WTC11 (cell line): ENCODE measurements around the gene PRR30. TPM values are rescaled to one million over a fixed set of nuclear protein-coding genes. Genes with fewer than 3 reads are reported as not detected.

Source experiments
- ATAC-seq: fragments of 200-7000 bp; cut with Tn5 transposase; 2 replicates; pipeline ENCODE4 v1.10.0; 2021; ENCODE audit warnings: mild to moderate bottlenecking, moderate library complexity
- CTCF ChIA-PET: fragments of 300-600 bp; sonication (Branson Sonifier 250); formaldehyde crosslinking; loops from one replicate; lab custom pipeline; 2021; ENCODE audit warnings: antibody characterized with exemption; lab: Charles Lee
- POLR2A ChIA-PET: fragments of 350-600 bp; sonication (Branson Sonifier 250); formaldehyde crosslinking; loops from one replicate; lab custom pipeline; 2021; ENCODE audit warnings: antibody characterized with exemption; lab: Charles Lee
- DNase-seq: peaks from one replicate; pipeline ENCODE4 v3.0.0; 2021; ENCODE audit warnings: low spot score
- H3K27ac Mint-ChIP-seq: 2 replicates; pipeline ENCODE4 v1.8.0; 2021; ENCODE audit warnings: mixed read lengths
- H3K27me3 Mint-ChIP-seq: 2 replicates; pipeline ENCODE4 v1.8.0; 2021; ENCODE audit warnings: low read depth, mild to moderate bottlenecking, moderate library complexity, mixed read lengths
- H3K36me3 Mint-ChIP-seq: 2 replicates; pipeline ENCODE4 v1.8.0; 2021; ENCODE audit warnings: mixed read lengths
- H3K4me1 Mint-ChIP-seq: 2 replicates; pipeline ENCODE4 v1.8.0; 2022; ENCODE audit warnings: mixed read lengths
- H3K4me3 Mint-ChIP-seq: 2 replicates; pipeline ENCODE4 v1.8.0; 2021; ENCODE audit warnings: mild to moderate bottlenecking, moderate library complexity, mixed read lengths
- H3K9me3 Mint-ChIP-seq: 2 replicates; pipeline ENCODE4 v1.8.0; 2021; ENCODE audit warnings: mixed read lengths
- CREB1 ChIP-seq: sonication (generic); formaldehyde crosslinking; IDR thresholded peaks from 2 replicates; pipeline ENCODE4 v1.8.0; 2023; ENCODE audit warnings: mild to moderate bottlenecking, missing genetic modification reagents
- FOXJ3 ChIP-seq: sonication (generic); formaldehyde crosslinking; IDR thresholded peaks from 2 replicates; pipeline ENCODE4 v1.9.0; 2021; ENCODE audit warnings: missing genetic modification reagents, mild to moderate bottlenecking, borderline replicate concordance
- IRF2 ChIP-seq: sonication (generic); formaldehyde crosslinking; IDR thresholded peaks from 2 replicates; pipeline ENCODE4 v1.8.0; 2022; ENCODE audit warnings: low read depth, missing genetic modification reagents, borderline replicate concordance
- JUN ChIP-seq: sonication (generic); formaldehyde crosslinking; IDR thresholded peaks from 2 replicates; pipeline ENCODE4 v1.8.0; 2023; ENCODE audit warnings: mild to moderate bottlenecking, missing genetic modification reagents
- PRRX2 ChIP-seq: fragments of 250-450 bp; sonication (Bioruptor Pico); IDR thresholded peaks from 2 replicates; pipeline ENCODE4 v1.8.0; 2021; ENCODE audit warnings: mild to moderate bottlenecking
- RORB ChIP-seq: fragments of 250-450 bp; sonication (Bioruptor Pico); IDR thresholded peaks from 2 replicates; pipeline ENCODE4 v1.9.0; 2021; ENCODE audit warnings: mild to moderate bottlenecking
- SMAD3 ChIP-seq: sonication (generic); formaldehyde crosslinking; IDR thresholded peaks from 2 replicates; pipeline ENCODE4 v1.8.0; 2022; ENCODE audit warnings: missing genetic modification reagents, mild to moderate bottlenecking, borderline replicate concordance
- TCF7 ChIP-seq: sonication (generic); formaldehyde crosslinking; IDR thresholded peaks from 2 replicates; pipeline ENCODE4 v1.8.0; 2022; ENCODE audit warnings: mild to moderate bottlenecking, low read depth, missing genetic modification reagents, moderate library complexity
- TEAD1 ChIP-seq: sonication (generic); formaldehyde crosslinking; IDR thresholded peaks from 2 replicates; pipeline ENCODE4 v1.8.0; 2022; ENCODE audit warnings: mild to moderate bottlenecking, missing genetic modification reagents
- ZNF138 ChIP-seq: sonication (generic); formaldehyde crosslinking; conservative IDR thresholded peaks from 2 replicates; pipeline ENCODE4 v1.8.1; 2022; ENCODE audit warnings: mild to moderate bottlenecking, moderate library complexity, missing genetic modification reagents
- ZNF232 ChIP-seq: sonication (generic); formaldehyde crosslinking; IDR thresholded peaks from 2 replicates; pipeline ENCODE4 v1.8.0; 2022; ENCODE audit warnings: mild to moderate bottlenecking, missing genetic modification reagents
- total RNA-seq: library from RNA; stranded (reverse); gene quantifications from 3 replicates; pipeline ENCODE4 v1.2.3, GENCODE V29; 2021
- TF ChIP-seq, protein P1 (sequence below): sonication (generic); formaldehyde crosslinking; IDR thresholded peaks from 2 replicates; pipeline ENCODE4 v1.8.1; 2022; ENCODE audit warnings: mild to moderate bottlenecking, moderate library complexity, missing genetic modification reagents
- TF ChIP-seq, protein P2 (sequence below): sonication (generic); formaldehyde crosslinking; IDR thresholded peaks from 2 replicates; pipeline ENCODE4 v1.8.1; 2022; ENCODE audit warnings: mild to moderate bottlenecking, missing genetic modification reagents, moderate library complexity, borderline replicate concordance
- TF ChIP-seq, protein P3 (sequence below): sonication (generic); formaldehyde crosslinking; IDR thresholded peaks from 2 replicates; pipeline ENCODE4 v1.8.0; 2023; ENCODE audit warnings: mild to moderate bottlenecking, missing genetic modification reagents
- TF ChIP-seq, protein P4 (sequence below): sonication (generic); formaldehyde crosslinking; IDR thresholded peaks from 2 replicates; pipeline ENCODE4 v1.8.1; 2023; ENCODE audit warnings: mild to moderate bottlenecking, moderate library complexity, missing genetic modification reagents
- TF ChIP-seq, protein P5 (sequence below): sonication (generic); formaldehyde crosslinking; IDR thresholded peaks from 2 replicates; pipeline ENCODE4 v1.8.0; 2022; ENCODE audit warnings: mild to moderate bottlenecking, missing genetic modification reagents
- TF ChIP-seq, protein P6 (sequence below): sonication (generic); formaldehyde crosslinking; IDR thresholded peaks from 2 replicates; pipeline ENCODE4 v1.8.0; 2022; ENCODE audit warnings: missing genetic modification reagents

The PRR30 gene
- total RNA-seq, 1 experiment from 2014 or later, result not detected

DNA sequence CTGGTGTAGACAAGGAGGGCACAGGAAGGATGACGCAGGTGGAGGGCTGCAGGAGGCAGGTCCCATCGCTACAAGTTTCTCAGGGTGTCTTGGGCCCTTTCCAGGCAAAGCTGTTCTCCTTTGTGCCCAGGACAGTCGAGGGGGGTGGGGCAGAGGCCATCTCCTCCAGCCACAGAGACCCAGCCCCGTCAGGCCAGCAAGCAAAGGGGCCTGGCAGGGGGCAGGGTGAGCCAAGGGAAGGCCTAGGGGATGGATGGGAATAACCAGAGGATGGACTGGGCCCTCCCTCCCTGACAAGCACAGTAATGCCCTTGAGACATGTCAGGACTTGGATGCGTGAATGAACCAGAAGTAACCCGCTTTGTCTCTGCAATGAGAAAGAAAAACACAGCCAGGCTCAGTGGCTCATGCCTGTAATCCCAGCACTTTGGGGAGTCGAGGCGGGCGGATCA lies 15.9 kb upstream of the PRR30 start:
- no peaks in the 10 kb centered on the region for H3K9me3 Mint-ChIP-seq
- POLR2A ChIA-PET, result interaction anchor here (1.1 kb wide), 1 partner anchor 20 kb away, joined by 3 read pairs; no protein-coding TSS in a partner anchor
- ATAC-seq, result no peak
- no peak overlapping the region for H3K4me3 Mint-ChIP-seq
- no peak overlapping the region for H3K27ac Mint-ChIP-seq
- no peaks in the 10 kb centered on the region for H3K36me3 Mint-ChIP-seq
- peaks cover 3% of the 10 kb centered on the region for H3K4me1 Mint-ChIP-seq
- DNase-seq, result no peak
- CTCF ChIA-PET, result interaction anchor here (0.6 to 6.6 kb wide), 3 partner anchors 15 to 36 kb away, joined by 4 to 43 read pairs (median 6); no protein-coding TSS in a partner anchor
- TF ChIP-seq ZNF232 (CRISPR knock-in tag) (no peak), RORB (CRISPR knock-in tag) (no peak), TEAD1 (no peak), JUN (CRISPR knock-in tag) (no peak), FOXJ3 (no peak), SMAD3 (no peak), PRRX2 (CRISPR knock-in tag) (no peak), TCF7 (CRISPR knock-in tag) (no peak), ZNF138 (CRISPR knock-in tag) (no peak), CREB1 (no peak), IRF2 (CRISPR knock-in tag) (no peak)
- TF ChIP-seq, protein P1, sequence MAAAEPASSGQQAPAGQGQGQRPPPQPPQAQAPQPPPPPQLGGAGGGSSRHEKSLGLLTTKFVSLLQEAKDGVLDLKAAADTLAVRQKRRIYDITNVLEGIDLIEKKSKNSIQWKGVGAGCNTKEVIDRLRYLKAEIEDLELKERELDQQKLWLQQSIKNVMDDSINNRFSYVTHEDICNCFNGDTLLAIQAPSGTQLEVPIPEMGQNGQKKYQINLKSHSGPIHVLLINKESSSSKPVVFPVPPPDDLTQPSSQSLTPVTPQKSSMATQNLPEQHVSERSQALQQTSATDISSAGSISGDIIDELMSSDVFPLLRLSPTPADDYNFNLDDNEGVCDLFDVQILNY, result no peak
- TF ChIP-seq, protein P2, sequence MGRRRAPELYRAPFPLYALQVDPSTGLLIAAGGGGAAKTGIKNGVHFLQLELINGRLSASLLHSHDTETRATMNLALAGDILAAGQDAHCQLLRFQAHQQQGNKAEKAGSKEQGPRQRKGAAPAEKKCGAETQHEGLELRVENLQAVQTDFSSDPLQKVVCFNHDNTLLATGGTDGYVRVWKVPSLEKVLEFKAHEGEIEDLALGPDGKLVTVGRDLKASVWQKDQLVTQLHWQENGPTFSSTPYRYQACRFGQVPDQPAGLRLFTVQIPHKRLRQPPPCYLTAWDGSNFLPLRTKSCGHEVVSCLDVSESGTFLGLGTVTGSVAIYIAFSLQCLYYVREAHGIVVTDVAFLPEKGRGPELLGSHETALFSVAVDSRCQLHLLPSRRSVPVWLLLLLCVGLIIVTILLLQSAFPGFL (CRISPR knock-in tag), result no peak
- TF ChIP-seq, protein P3, sequence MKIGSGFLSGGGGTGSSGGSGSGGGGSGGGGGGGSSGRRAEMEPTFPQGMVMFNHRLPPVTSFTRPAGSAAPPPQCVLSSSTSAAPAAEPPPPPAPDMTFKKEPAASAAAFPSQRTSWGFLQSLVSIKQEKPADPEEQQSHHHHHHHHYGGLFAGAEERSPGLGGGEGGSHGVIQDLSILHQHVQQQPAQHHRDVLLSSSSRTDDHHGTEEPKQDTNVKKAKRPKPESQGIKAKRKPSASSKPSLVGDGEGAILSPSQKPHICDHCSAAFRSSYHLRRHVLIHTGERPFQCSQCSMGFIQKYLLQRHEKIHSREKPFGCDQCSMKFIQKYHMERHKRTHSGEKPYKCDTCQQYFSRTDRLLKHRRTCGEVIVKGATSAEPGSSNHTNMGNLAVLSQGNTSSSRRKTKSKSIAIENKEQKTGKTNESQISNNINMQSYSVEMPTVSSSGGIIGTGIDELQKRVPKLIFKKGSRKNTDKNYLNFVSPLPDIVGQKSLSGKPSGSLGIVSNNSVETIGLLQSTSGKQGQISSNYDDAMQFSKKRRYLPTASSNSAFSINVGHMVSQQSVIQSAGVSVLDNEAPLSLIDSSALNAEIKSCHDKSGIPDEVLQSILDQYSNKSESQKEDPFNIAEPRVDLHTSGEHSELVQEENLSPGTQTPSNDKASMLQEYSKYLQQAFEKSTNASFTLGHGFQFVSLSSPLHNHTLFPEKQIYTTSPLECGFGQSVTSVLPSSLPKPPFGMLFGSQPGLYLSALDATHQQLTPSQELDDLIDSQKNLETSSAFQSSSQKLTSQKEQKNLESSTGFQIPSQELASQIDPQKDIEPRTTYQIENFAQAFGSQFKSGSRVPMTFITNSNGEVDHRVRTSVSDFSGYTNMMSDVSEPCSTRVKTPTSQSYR (CRISPR knock-in tag), result no peak
- TF ChIP-seq, protein P4, sequence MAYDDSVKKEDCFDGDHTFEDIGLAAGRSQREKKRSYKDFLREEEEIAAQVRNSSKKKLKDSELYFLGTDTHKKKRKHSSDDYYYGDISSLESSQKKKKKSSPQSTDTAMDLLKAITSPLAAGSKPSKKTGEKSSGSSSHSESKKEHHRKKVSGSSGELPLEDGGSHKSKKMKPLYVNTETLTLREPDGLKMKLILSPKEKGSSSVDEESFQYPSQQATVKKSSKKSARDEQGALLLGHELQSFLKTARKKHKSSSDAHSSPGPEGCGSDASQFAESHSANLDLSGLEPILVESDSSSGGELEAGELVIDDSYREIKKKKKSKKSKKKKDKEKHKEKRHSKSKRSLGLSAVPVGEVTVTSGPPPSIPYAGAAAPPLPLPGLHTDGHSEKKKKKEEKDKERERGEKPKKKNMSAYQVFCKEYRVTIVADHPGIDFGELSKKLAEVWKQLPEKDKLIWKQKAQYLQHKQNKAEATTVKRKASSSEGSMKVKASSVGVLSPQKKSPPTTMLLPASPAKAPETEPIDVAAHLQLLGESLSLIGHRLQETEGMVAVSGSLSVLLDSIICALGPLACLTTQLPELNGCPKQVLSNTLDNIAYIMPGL (CRISPR knock-in tag), result no peak
- TF ChIP-seq, protein P5, sequence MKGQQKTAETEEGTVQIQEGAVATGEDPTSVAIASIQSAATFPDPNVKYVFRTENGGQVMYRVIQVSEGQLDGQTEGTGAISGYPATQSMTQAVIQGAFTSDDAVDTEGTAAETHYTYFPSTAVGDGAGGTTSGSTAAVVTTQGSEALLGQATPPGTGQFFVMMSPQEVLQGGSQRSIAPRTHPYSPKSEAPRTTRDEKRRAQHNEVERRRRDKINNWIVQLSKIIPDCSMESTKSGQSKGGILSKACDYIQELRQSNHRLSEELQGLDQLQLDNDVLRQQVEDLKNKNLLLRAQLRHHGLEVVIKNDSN (CRISPR knock-in tag), result no peak
- TF ChIP-seq, protein P6, sequence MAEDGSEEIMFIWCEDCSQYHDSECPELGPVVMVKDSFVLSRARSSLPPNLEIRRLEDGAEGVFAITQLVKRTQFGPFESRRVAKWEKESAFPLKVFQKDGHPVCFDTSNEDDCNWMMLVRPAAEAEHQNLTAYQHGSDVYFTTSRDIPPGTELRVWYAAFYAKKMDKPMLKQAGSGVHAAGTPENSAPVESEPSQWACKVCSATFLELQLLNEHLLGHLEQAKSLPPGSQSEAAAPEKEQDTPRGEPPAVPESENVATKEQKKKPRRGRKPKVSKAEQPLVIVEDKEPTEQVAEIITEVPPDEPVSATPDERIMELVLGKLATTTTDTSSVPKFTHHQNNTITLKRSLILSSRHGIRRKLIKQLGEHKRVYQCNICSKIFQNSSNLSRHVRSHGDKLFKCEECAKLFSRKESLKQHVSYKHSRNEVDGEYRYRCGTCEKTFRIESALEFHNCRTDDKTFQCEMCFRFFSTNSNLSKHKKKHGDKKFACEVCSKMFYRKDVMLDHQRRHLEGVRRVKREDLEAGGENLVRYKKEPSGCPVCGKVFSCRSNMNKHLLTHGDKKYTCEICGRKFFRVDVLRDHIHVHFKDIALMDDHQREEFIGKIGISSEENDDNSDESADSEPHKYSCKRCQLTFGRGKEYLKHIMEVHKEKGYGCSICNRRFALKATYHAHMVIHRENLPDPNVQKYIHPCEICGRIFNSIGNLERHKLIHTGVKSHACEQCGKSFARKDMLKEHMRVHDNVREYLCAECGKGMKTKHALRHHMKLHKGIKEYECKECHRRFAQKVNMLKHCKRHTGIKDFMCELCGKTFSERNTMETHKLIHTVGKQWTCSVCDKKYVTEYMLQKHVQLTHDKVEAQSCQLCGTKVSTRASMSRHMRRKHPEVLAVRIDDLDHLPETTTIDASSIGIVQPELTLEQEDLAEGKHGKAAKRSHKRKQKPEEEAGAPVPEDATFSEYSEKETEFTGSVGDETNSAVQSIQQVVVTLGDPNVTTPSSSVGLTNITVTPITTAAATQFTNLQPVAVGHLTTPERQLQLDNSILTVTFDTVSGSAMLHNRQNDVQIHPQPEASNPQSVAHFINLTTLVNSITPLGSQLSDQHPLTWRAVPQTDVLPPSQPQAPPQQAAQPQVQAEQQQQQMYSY, result no peak
- TF ChIP-seq, all 79 proteins: peak for 0
- H3K27me3 Mint-ChIP-seq, result no peaks in the 10 kb centered on the region
